ENCODE results near the gene DIP2C. TPM values are rescaled to one million over a fixed set of nuclear protein-coding genes. Genes with fewer than 3 reads are reported as not detected.
A peak's percentile ranks its signal among the peaks of the same experiment; 100 is the strongest.

The DIP2C gene
- total RNA-seq, 1 experiment from 2014 or later = 11.0 TPM

- TF ChIP-seq E2F4 (CRISPR knock-in tag; IDR thresholded peaks at IDR 0.05; ENCODE audit: borderline replicate concordance, low read depth) (no peak), ZNF671 (CRISPR knock-in tag; IDR thresholded peaks at IDR 0.05) (no peak), NR2C2 (CRISPR knock-in tag; IDR thresholded peaks at IDR 0.05) (no peak), ETV6 (CRISPR knock-in tag; IDR thresholded peaks at IDR 0.05) (no peak), ZMAT4 (CRISPR knock-in tag; IDR thresholded peaks at IDR 0.05) (no peak)
These were observed 24.7 kb upstream of the DIP2C start (continued) for GRCh38 chr10:714214-714613.

GRCh38 chr10:712575-712974, 23.1 kb upstream of the DIP2C start:
- Mint-ChIP-seq H3K27ac (no peak overlapping the region), H3K36me3 (peaks cover 15% of the 10 kb centered on the region), H3K9me3 (peaks cover 33% of the 10 kb centered on the region), H3K4me3 (no peak overlapping the region), H3K4me1 (no peaks in the 10 kb centered on the region), H3K27me3 (ENCODE audit: low read depth) (peaks cover 8% of the 10 kb centered on the region)
- TF ChIP-seq, protein P1, sequence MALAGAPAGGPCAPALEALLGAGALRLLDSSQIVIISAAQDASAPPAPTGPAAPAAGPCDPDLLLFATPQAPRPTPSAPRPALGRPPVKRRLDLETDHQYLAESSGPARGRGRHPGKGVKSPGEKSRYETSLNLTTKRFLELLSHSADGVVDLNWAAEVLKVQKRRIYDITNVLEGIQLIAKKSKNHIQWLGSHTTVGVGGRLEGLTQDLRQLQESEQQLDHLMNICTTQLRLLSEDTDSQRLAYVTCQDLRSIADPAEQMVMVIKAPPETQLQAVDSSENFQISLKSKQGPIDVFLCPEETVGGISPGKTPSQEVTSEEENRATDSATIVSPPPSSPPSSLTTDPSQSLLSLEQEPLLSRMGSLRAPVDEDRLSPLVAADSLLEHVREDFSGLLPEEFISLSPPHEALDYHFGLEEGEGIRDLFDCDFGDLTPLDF (CRISPR knock-in tag; IDR thresholded peaks at IDR 0.05) = no peak
- TF ChIP-seq CREM (CRISPR knock-in tag; IDR thresholded peaks at IDR 0.05) = no peak
- no peak for TF ChIP-seq E2F4 (CRISPR knock-in tag; IDR thresholded peaks at IDR 0.05; ENCODE audit: borderline replicate concordance, low read depth)
- TF ChIP-seq ZBTB21 (CRISPR knock-in tag; IDR thresholded peaks at IDR 0.05; ENCODE audit: borderline replicate concordance) = no peak
- TF ChIP-seq AR (CRISPR knock-in tag; IDR thresholded peaks at IDR 0.05) = no peak
- no peak for TF ChIP-seq SOX15 (CRISPR knock-in tag; IDR thresholded peaks at IDR 0.05)
- TF ChIP-seq TP53 (CRISPR knock-in tag; IDR thresholded peaks at IDR 0.05) = no peak
- no peak for TF ChIP-seq MXD4 (CRISPR knock-in tag; IDR thresholded peaks at IDR 0.05; ENCODE audit: borderline replicate concordance)
- TF ChIP-seq, protein P2, sequence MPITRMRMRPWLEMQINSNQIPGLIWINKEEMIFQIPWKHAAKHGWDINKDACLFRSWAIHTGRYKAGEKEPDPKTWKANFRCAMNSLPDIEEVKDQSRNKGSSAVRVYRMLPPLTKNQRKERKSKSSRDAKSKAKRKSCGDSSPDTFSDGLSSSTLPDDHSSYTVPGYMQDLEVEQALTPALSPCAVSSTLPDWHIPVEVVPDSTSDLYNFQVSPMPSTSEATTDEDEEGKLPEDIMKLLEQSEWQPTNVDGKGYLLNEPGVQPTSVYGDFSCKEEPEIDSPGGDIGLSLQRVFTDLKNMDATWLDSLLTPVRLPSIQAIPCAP (CRISPR knock-in tag; IDR thresholded peaks at IDR 0.05) = no peak
- ATAC-seq (no peak), DNase-seq (ENCODE audit: low spot score) (no peak)
- POLR2A ChIA-PET = no interaction called here
- CTCF ChIA-PET = no interaction called here

DNA sequence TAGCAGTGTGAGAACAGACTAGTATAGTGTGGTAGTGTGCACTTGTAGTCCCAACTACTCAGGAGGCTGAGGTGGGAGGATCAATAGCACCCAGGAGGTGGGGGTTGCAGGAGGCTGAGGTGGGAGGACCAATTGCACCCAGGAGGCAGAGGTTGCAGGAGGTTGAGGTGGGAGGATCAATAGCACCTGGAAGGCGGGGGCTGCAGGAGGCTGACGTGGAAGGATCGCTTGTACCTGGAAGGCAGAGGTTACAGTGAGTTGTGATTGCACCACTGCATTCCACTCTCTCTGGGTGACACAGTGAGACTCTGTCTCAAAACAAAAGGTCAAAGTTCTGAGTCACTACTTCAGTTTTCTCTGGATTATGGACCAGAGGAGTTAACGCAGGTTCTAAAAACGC, 22.6 kb upstream of the DIP2C start:
- peaks cover 8% of the 10 kb centered on the region for H3K27me3 Mint-ChIP-seq (ENCODE audit: low read depth)
- ATAC-seq (no peak), DNase-seq (ENCODE audit: low spot score) (no peak)
- H3K9me3 Mint-ChIP-seq = peaks cover 33% of the 10 kb centered on the region
- no peaks in the 10 kb centered on the region for H3K4me1 Mint-ChIP-seq
- CTCF ChIA-PET = no interaction called here
- POLR2A ChIA-PET = no interaction called here
- no peak for TF ChIP-seq NR1H2 (CRISPR knock-in tag; IDR thresholded peaks at IDR 0.05)
- TF ChIP-seq, protein P3, sequence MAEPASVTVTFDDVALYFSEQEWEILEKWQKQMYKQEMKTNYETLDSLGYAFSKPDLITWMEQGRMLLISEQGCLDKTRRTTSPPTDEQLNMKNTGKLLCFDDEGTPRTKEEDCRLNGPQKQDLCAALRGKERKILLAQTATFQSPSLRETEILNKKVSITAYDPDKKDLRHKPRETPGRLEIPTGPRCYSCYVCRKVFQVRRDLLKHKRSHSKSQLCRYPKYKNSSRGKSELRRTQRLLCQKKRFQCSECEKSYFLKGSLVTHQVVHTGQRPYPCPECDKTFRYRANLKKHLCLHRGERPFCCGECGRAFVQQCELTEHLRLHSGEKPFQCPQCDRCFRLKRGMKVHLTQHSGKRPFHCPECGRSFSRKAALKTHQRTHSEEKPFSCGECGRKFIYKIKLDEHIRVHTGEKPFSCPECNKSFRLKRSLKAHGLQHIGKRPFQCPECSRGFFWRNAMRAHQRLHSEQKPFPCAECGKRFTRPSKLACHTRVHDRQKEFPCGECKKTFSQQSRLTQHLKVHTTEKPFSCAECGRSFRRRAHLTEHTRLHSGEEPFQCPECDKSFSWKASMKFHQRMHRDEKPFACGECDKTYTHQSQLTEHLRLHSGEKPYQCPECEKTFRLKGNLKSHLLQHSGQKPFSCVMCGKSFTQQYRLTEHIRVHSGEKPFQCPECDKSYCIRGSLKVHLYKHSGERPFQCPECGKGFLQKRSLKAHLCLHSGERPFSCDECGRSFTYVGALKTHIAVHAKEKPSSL (CRISPR knock-in tag; conservative IDR thresholded peaks at IDR 0.05) = no peak
- TF ChIP-seq, protein P4, sequence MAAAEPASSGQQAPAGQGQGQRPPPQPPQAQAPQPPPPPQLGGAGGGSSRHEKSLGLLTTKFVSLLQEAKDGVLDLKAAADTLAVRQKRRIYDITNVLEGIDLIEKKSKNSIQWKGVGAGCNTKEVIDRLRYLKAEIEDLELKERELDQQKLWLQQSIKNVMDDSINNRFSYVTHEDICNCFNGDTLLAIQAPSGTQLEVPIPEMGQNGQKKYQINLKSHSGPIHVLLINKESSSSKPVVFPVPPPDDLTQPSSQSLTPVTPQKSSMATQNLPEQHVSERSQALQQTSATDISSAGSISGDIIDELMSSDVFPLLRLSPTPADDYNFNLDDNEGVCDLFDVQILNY (CRISPR knock-in tag; IDR thresholded peaks at IDR 0.05) = no peak
- TF ChIP-seq TEAD4 (CRISPR knock-in tag; IDR thresholded peaks at IDR 0.05) = no peak
- TF ChIP-seq PRRX2 (CRISPR knock-in tag; IDR thresholded peaks at IDR 0.05) = no peak
- TF ChIP-seq STAT6 (CRISPR knock-in tag; conservative IDR thresholded peaks at IDR 0.05; ENCODE audit: low read depth) = no peak
- TF ChIP-seq GABPB1 (CRISPR knock-in tag; IDR thresholded peaks at IDR 0.05) = peak; percentile 70
- H3K36me3 Mint-ChIP-seq = peaks cover 15% of the 10 kb centered on the region
- no peak overlapping the region for H3K27ac Mint-ChIP-seq
- no peak overlapping the region for H3K4me3 Mint-ChIP-seq

Measured in WTC11 (cell line).